DMS114 treated with DMSO at 0.1 percent for 48 hours (cell line): Measurements from ENCODE around the gene USH1C.

Source experiments
- DNase-seq: peaks from one replicate; lab custom pipeline; 2025; ENCODE audit not compliant: unreplicated experiment; lab: John Stamatoyannopoulos, UW

The USH1C gene

DNA sequence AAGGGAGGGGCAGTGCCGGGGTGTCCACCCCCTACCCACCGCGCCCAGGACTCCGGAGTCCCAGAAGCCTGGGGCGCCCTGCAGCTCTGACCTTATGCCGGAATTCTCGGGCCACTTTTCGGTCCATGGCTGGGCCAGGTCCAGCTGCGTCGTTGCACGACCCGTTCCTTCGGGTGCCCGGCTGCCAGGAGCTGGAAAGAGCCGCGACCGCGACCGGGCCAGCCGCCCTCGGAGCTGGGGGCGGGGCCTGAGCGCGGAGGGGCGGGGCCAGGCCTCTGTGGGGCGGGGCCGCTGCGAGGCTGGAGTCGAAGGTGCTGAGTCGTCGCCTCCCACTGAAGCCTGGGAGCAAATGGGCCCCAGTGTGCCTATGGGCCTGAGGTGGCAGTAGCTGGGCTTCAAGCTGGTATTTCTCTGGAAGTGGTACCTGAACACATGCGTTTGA, at the start of gene USH1C:
USH1C (minus strand) TSS at position 236 of the 442 bp plus-strand sequence; CDS start at position 127, 109 bp downstream.
- peak; percentile 4 for DNase-seq

GRCh38 chr11:17593466-17594245, 49.4 kb upstream of the USH1C start:
- DNase-seq, result no peak

GRCh38 chr11:17591293-17591692, 47.1 kb upstream of the USH1C start:
- DNase-seq, result no peak

- no peak for DNase-seq
Observed at GRCh38 chr11:17590463-17590862, 46.2 kb upstream of the USH1C start.

DNA sequence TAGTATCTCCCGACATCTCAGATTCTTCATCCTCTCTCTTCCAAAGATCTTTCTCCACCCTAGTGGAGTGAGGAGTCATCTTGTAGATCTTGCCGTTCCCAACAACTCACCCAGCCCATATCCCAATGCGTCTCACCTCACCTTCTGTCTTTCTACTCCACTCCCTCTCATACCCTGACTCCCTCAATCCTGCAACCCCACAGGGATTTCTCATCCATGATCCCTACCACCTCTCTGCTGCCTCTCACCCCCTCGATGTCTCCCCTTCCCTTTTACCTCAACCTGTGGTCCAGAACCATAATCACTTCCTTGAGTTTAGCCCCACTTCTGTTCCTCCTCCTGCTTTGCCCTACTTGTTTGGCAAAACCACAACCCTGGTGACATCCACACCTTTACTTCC, 44.5 kb upstream of the USH1C start:
- no peak for DNase-seq

DNA sequence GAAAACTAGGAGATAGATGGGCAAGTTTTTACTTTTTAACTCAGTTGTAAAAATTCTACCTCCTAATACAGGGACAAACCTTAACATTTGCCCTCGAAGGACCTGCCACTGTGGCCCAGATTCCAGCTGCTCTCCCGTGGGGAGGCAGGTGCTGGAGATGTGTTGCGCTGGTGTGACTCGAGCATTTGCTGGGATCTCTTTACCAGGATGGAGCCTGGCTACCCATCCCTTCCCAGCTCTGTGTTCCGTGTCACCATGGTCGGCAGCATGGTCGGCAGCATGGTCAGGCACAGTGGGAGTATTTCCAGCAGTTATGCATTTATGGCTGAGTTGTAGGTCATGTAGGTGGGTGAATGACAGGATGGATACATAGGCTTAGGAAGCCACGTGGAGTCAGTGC, 44.0 kb upstream of the USH1C start:
- no peak for DNase-seq

GRCh38 chr11:17585911-17586695, 41.9 kb upstream of the USH1C start:
- DNase-seq, result no peak

- no peak for DNase-seq
Observed at GRCh38 chr11:17581732-17582053, 37.5 kb upstream of the USH1C start.

GRCh38 chr11:17581036-17581731, 37.0 kb upstream of the USH1C start:
- no peak for DNase-seq

- no peak for DNase-seq
Observed at GRCh38 chr11:17580271-17580670, 36.1 kb upstream of the USH1C start.

DNA sequence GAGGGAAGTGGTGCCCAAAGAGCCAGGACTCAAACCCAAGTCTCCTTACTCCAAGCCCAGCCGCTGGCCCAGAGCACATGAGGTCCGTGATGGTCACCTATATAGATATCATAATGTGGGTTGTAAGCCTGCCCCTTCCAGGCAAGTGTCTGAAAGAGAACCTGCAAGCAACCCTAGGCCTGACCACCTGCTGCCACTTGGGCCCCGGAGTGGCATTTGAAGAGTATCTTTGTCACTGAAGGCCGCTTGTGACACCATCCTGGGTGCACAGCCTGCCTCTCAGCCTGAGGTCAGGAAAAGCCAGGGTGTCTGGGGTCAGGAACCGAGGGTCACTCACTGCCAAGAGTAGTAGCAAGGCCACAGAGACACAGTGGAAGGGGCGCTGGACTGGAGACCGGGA, 35.2 kb upstream of the USH1C start:
- no peak for DNase-seq

DNA sequence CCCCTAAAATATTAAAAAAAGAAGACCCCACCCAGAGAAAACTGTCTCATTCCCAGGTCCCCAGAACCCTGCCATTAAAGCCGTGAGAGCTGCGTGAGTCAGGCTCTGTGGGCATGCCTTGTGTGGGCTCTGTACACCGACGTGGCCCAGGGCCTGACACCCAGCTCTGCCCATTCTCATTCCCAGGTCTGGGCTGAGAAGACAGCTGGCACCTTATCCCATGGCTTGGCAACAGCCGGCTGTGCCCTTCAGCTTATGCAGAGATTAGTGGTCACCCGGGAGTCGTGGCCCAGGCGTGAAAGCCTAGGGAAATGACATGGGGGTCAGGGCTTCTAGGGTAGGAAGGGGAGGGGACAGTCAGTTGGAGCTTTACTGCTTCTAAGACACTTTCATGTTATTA, 34.7 kb upstream of the USH1C start:
- DNase-seq, result no peak

DNA sequence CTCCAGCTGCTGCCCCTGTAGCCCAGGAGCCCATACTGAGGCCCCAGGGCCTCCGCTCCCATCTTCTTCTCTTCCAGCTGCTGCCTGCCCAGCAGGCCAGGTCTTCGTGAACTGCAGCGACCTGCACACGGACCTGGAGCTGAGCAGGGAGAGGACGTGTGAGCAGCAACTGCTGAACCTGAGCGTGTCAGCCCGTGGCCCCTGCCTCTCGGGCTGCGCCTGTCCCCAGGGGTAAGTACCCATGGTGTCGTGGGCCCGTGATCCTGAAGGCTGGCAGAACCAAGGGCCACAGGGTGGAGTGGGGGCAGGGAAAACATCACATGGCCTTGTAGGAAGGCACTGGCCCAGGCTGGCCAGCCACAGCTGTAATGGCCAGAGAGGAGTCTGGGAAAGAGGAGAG, 34.1 kb upstream of the USH1C start:
- DNase-seq, result no peak

DNA sequence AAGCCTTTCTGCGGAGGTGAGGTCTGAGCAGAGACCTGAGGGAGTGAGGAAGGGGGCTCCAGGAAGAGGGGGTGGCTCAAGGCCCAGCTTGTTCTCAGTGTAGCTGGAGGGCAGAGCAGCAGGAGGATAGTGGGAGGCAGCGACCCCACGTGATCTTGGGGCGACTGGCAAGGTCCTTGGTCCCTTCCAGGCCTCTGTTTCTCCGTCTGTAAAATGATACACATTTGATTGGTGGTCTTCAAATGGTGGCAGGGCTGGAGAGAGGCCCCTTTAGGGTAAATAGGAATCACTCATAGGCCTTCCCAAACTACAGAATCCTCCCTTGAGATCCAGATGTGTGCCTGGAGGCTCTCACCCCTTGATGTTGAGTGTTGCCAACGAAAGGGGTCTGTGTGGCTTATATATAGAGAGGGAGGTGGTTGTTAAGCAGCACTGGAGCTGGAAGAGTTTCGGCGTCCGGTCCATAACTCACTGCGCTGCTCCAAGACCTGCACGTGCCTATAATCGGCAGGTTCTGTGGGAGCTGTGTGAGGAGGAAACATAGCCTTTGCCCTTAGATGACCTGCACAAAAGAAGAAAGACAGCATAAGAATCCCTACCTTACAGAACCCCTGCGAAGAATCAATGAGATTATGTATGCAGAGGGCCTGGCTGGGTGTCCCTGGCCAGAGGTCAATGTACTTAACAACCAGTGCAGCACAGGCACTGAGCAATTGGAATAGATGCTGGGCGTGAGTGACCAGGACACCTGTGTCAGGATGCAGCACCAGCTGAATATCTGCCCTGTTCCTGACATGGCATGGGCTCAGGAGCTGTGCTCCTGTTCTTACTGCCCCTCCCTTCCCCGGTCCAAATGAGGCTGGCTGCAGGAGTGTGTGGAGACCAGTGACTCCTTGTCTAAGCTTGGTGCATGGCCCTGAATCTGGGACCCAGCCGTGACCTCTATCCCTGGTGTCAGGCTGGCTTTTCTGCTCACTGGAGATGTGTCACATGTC, 31.5 kb upstream of the USH1C start:
- no peak for DNase-seq

DNA sequence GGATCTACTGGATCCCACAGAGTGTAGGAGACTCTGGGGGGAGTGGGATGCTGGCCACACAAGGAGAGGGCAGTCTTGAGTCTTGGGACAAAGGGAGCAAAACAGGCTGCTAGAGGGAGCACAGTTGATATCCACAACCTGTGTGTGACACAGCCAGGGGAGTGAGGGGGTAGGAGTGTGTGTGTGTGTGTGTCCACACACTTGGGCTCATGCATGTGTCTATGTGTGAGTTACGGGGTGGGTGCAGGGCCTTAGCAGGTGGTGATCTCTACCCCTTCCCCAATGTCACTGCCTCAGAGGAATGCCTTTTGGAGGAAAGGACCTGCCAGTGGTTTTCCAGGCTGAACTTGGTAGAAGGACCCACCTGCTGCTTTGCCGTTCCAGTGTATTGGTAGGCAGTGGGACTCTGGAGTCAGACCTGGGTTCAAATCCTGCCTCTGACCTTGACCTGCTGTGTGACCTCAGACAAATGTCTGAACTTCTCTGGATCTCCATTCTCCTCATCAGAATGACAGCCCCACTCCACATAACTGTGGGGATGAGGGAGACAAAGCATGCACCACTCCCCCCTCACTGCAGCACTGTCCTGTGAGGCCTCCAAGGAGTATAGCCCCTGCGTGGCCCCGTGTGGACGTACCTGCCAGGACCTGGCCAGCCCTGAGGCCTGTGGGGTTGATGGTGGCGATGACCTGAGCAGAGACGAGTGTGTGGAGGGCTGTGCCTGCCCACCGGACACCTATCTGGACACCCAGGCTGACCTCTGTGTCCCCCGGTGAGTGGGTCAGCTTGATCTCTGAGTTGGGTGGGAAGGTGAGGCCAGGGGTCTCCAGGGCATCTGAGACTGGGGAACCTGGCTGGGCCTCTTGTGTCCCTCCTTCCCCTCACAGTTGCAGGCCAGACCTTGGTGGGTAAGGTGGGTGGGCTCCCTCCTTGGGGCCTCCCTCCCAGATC, 30.2 kb upstream of the USH1C start:
- no peak for DNase-seq

- DNase-seq, result no peak
Observed at GRCh38 chr11:17573526-17573925, 29.3 kb upstream of the USH1C start.

DNA sequence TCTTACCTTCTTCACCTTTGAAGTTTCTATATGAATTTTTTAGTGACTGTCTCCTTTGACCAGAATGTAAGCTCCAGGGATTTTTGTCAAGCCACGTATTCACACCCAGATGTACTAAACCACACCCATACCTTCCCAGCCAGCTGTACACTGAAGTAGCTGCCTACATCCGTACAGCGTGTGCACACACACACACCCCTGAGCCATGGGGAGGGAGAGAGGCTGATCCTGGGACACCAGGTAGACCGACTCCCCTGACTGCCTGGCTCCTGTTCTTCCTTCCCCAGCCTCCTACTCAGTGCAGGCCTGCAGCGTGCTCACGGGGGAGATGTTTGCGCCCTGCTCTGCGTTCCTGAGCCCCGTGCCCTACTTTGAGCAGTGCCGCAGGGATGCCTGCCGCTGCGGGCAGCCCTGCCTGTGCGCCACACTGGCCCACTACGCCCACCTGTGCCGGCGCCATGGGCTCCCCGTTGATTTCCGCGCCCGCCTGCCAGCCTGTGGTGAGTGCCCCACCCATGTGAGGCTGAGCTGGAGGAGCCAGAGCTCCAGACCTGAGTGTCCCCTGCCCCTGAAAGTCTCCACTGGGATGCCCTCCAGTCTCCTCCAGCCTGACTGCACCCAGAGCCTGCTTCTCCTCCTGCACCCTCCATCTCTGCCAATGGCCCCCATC, 28.7 kb upstream of the USH1C start:
- DNase-seq, result no peak

GRCh38 chr11:17572359-17572690, 28.1 kb upstream of the USH1C start:
- no peak for DNase-seq
